HG03520 (cell line): Measurements from ENCODE around the gene DDX60.
A peak's percentile ranks its signal among the peaks of the same experiment; 100 is the strongest.
"Not testable (repeated sequence)": the region's sequence is repeated elsewhere in the genome, so short reads cannot be mapped to it uniquely, and the experiment has no call there.

Experiments
- ATAC-seq: cut with Tn5 transposase; IDR thresholded peaks from one replicate; pipeline ENCODE4 v1.9.1; 2021; ENCODE audit warnings: mild to moderate bottlenecking, moderate library complexity; ENCODE audit not compliant: unreplicated experiment

DDX60 gene

GRCh38 chr4:168213511-168213910 lies 105.0 kb downstream of the DDX60 start:
- not testable (repeated sequence) for ATAC-seq

- ATAC-seq = no peak
Observed at GRCh38 chr4:168212656-168213055, 105.9 kb downstream of the DDX60 start.

GRCh38 chr4:168208957-168209614 lies 109.5 kb downstream of the DDX60 start:
- ATAC-seq = no peak

- no peak for ATAC-seq
Observed at GRCh38 chr4:168203233-168203911, 115.2 kb downstream of the DDX60 start.

GRCh38 chr4:168200685-168201084 lies 117.9 kb downstream of the DDX60 start:
- ATAC-seq = no peak

GRCh38 chr4:168199260-168199957 lies 119.1 kb downstream of the DDX60 start:
- ATAC-seq = no peak

GRCh38 chr4:168197926-168198325 lies 120.6 kb downstream of the DDX60 start:
- no peak for ATAC-seq

- peak; percentile 43 for ATAC-seq
Observed at GRCh38 chr4:168188754-168189153, 129.8 kb downstream of the DDX60 start.

GRCh38 chr4:168183717-168184571 lies 134.6 kb downstream of the DDX60 start:
- no peak for ATAC-seq

- ATAC-seq = no peak
Observed at GRCh38 chr4:168177546-168178149, 140.9 kb downstream of the DDX60 start.

GRCh38 chr4:168174308-168174707 lies 144.2 kb downstream of the DDX60 start:
- no peak for ATAC-seq

- no peak for ATAC-seq
Observed at GRCh38 chr4:168167714-168168284, 150.8 kb downstream of the DDX60 start.
